CD14-positive monocyte (primary cell): ENCODE results near the gene GPSM1. TPM values are rescaled to one million over a fixed set of nuclear protein-coding genes. Genes with fewer than 3 reads are reported as not detected.
A peak's percentile ranks its signal among the peaks of the same experiment; 100 is the strongest.

Experiments
- DNase-seq, 3 donors: peaks; one replicate each; pipeline ENCODE4 v3.0.0-alpha.2; 2011 to 2022
- H2AFZ ChIP-seq: 2 replicates; pipeline ENCODE4 v1.6.0; 2012; ENCODE audit warnings: mild to moderate bottlenecking, low read depth, low read length, inconsistent platforms; ENCODE audit not compliant: insufficient read depth, poor library complexity, severe bottlenecking
- H3K27ac ChIP-seq, 2 donors: 1 replicate in 1 of 2; 2 replicates in 1 of 2; pipeline ENCODE4 v1.5.1; 2012 to 2013; ENCODE audit warnings: low read length in 2 of 2, control low read depth in 1 of 2, inconsistent platforms in 1 of 2, low read depth in 1 of 2, mild to moderate bottlenecking in 1 of 2
- H3K27me3 ChIP-seq, 2 donors: one replicate each; pipeline versions ENCODE4 v1.6.0 to v1.6.1; 2011 to 2013; ENCODE audit warnings: low read length in 2 of 2; ENCODE audit not compliant: control insufficient read depth in 2 of 2, insufficient read depth in 2 of 2
- H3K36me3 ChIP-seq, 2 donors: replicated peaks in 1 of 2; 1 replicate in 1 of 2; 2 replicates in 1 of 2; pipeline versions ENCODE4 v1.5.1 to v1.6.1; 2012 to 2013; ENCODE audit warnings: low read length in 2 of 2, control low read depth in 1 of 2, inconsistent platforms in 1 of 2, mild to moderate bottlenecking in 1 of 2; ENCODE audit not compliant: insufficient read depth in 2 of 2, control insufficient read depth in 1 of 2
- H3K4me1 ChIP-seq, 2 donors: 1 replicate in 1 of 2; 2 replicates in 1 of 2; pipeline versions ENCODE4 v1.5.1 to v1.6.1; 2012 to 2013; ENCODE audit warnings: low read length in 2 of 2, control low read depth in 1 of 2, inconsistent platforms in 1 of 2, mild to moderate bottlenecking in 1 of 2, moderate library complexity in 1 of 2; ENCODE audit not compliant: insufficient read depth in 2 of 2, control insufficient read depth in 1 of 2
- H3K4me2 ChIP-seq: replicated peaks from 2 replicates; pipeline ENCODE3; 2012; ENCODE audit warnings: low read length, moderate library complexity, mild to moderate bottlenecking; ENCODE audit not compliant: poor library complexity, severe bottlenecking; ENCODE audit errors: extremely low read depth
- H3K4me3 ChIP-seq, 3 experiments: fragments of 200-600 bp in 1 of 3; sonication (generic) in 1 of 3; replicated peaks in 1 of 3; 1 replicate in 2 of 3; 2 replicates in 1 of 3; pipeline ENCODE4 v1.5.1; 2011 to 2013; ENCODE audit warnings: low read length in 3 of 3, mild to moderate bottlenecking in 3 of 3, control low read depth in 2 of 3, low read depth in 2 of 3, inconsistent platforms in 1 of 3, moderate library complexity in 1 of 3
- H3K79me2 ChIP-seq: 2 replicates; pipeline ENCODE4 v1.6.0; 2012; ENCODE audit warnings: mild to moderate bottlenecking, control low read depth, inconsistent platforms, low read length, moderate library complexity; ENCODE audit not compliant: insufficient read depth
- H3K9ac ChIP-seq: 2 replicates; pipeline ENCODE4 v1.6.0; 2017; ENCODE audit warnings: low read length, mild to moderate bottlenecking; ENCODE audit not compliant: insufficient read depth, poor library complexity, severe bottlenecking
- H3K9me3 ChIP-seq, 2 donors: replicated peaks in 1 of 2; 1 replicate in 1 of 2; 2 replicates in 1 of 2; pipeline versions ENCODE4 v1.5.1 to v1.6.1; 2012 to 2013; ENCODE audit warnings: low read length in 2 of 2, control low read depth in 1 of 2; ENCODE audit not compliant: control insufficient read depth in 1 of 2, insufficient read depth in 1 of 2
- H4K20me1 ChIP-seq: 2 replicates; pipeline ENCODE4 v1.6.0; 2012; ENCODE audit warnings: mild to moderate bottlenecking, low read length, control low read depth, moderate library complexity; ENCODE audit not compliant: insufficient read depth
- H3K27ac Mint-ChIP-seq, 7 donors: one replicate each; pipeline ENCODE4 v1.8.0; 2020; ENCODE audit warnings: mild to moderate bottlenecking in 7 of 7, mixed read lengths in 7 of 7, moderate library complexity in 6 of 7, inconsistent platforms in 2 of 7
- H3K27me3 Mint-ChIP-seq, 3 donors: one replicate each; pipeline ENCODE4 v1.8.0; 2021 to 2022; ENCODE audit warnings: low read depth in 3 of 3, mild to moderate bottlenecking in 3 of 3, mixed read lengths in 3 of 3, moderate library complexity in 3 of 3, inconsistent platforms in 1 of 3
- H3K36me3 Mint-ChIP-seq, 2 donors: one replicate each; pipeline ENCODE4 v1.8.0; 2020; ENCODE audit warnings: mixed read lengths in 2 of 2, inconsistent platforms in 1 of 2, mild to moderate bottlenecking in 1 of 2
- H3K4me1 Mint-ChIP-seq: one replicate; pipeline ENCODE4 v1.8.0; 2020; ENCODE audit warnings: mild to moderate bottlenecking, mixed read lengths
- H3K4me3 Mint-ChIP-seq, 2 donors: one replicate each; pipeline ENCODE4 v1.8.0; 2020; ENCODE audit warnings: mild to moderate bottlenecking in 2 of 2, mixed read lengths in 2 of 2, moderate library complexity in 1 of 2
- H3K9me3 Mint-ChIP-seq, 7 donors: one replicate each; pipeline ENCODE4 v1.8.0; 2020 to 2022; ENCODE audit warnings: mixed read lengths in 7 of 7, mild to moderate bottlenecking in 6 of 7, moderate library complexity in 6 of 7, inconsistent platforms in 2 of 7
- CTCF ChIP-seq: fragments of 200-600 bp; IDR thresholded peaks from one replicate; pipeline ENCODE4 v1.8.0; 2022; ENCODE audit warnings: antibody characterized with exemption, mild to moderate bottlenecking
- WGBS: methylation state at CpG from one replicate; pipeline ENCODE4 v1.1.5; 2013; ENCODE audit warnings: missing lambda C conversion rate; ENCODE audit not compliant: insufficient coverage; 5-methylcytosine and 5-hydroxymethylcytosine counted together
- intact Hi-C, 2 donors: fragments of 100-400 bp; cut with micrococcal nuclease; formaldehyde crosslinking; loops; one replicate each; pipeline versions ENCODE4 v1.15.0 to v1.15.1; 2023
- polyA plus RNA-seq, 3 donors: library from polyadenylated mRNA; depleted of rRNA in 1 of 3; unstranded in 2 of 3; stranded (reverse) in 1 of 3; fragments of 300-500 nt in 2 of 3; fragments of >200 nt in 1 of 3; fragmentation: Illumina TruSeq in 2 of 3; gene quantifications; 1 replicate in 2 of 3; 2 replicates in 1 of 3; pipeline ENCODE4 v1.2.3, GENCODE V29; 2012 to 2021

The GPSM1 gene
- polyA plus RNA-seq, 3 donors, result 0.67 to 3.1 (median 0.73) TPM

- H3K4me3 ChIP-seq, result no peak overlapping the region
- peaks cover 49 to 57% of the 10 kb centered on the region in 2 donors for H3K36me3 ChIP-seq
- H3K4me2 ChIP-seq, result no peak overlapping the region
- H3K9me3 Mint-ChIP-seq, result no peaks in the 10 kb centered on the region
- TF ChIP-seq CTCF, result no peak
- H3K9me3 ChIP-seq, result no peaks in the 10 kb centered on the region
- no peaks in the 10 kb centered on the region for H3K27me3 Mint-ChIP-seq
- no peak overlapping the region for H3K4me3 Mint-ChIP-seq
- H3K79me2 ChIP-seq, result peaks cover 25% of the 10 kb centered on the region
- intact Hi-C loops, result no loop called here
- DNase-seq, result no peak
- peaks cover 40% of the 10 kb centered on the region for H4K20me1 ChIP-seq
- H2AFZ ChIP-seq, result no peak overlapping the region
- H3K4me1 Mint-ChIP-seq, result peaks cover 26% of the 10 kb centered on the region
- H3K9ac ChIP-seq, result no peak overlapping the region
- H3K27ac ChIP-seq, result no peak overlapping the region
- H3K36me3 Mint-ChIP-seq, result peaks cover 25 to 52% of the 10 kb centered on the region in 2 donors
- WGBS, result 98% methylated on average over 53 of the region's 54 CpGs
- no peak overlapping the region for H3K27ac Mint-ChIP-seq
- no peaks in the 10 kb centered on the region for H3K27me3 ChIP-seq
- H3K4me1 ChIP-seq, result peaks cover 30 to 41% of the 10 kb centered on the region in 2 donors
Measured at GRCh38 chr9:136370687-136371532, 43.6 kb downstream of the GPSM1 start.

- peaks cover 40% of the 10 kb centered on the region for H4K20me1 ChIP-seq
- Mint-ChIP-seq H3K27me3 (no peaks in the 10 kb centered on the region), H3K9me3 (no peaks in the 10 kb centered on the region), H3K4me3 (no peak overlapping the region), H3K4me1 (peaks cover 21% of the 10 kb centered on the region), H3K36me3 (peaks cover 25 to 50% of the 10 kb centered on the region in 2 donors), H3K27ac (peak overlapping the region in 1 of 7 donors; percentile 58)
- H3K79me2 ChIP-seq, result peaks cover 25% of the 10 kb centered on the region
- H3K36me3 ChIP-seq, result peaks cover 49 to 54% of the 10 kb centered on the region in 2 donors
- H3K4me1 ChIP-seq, result peaks cover 27 to 38% of the 10 kb centered on the region in 2 donors
- no peak overlapping the region for H3K9ac ChIP-seq
- no peak overlapping the region for H2AFZ ChIP-seq
- TF ChIP-seq CTCF, result no peak
- no peaks in the 10 kb centered on the region for H3K27me3 ChIP-seq
- peak overlapping the region in 1 of 2 donors; percentile 75 for H3K27ac ChIP-seq
- no peak overlapping the region for H3K4me3 ChIP-seq
- peak overlapping the region; percentile 98 for H3K4me2 ChIP-seq
- intact Hi-C loops, result no loop called here
- 96% methylated on average over 13 of the region's 13 CpGs for WGBS
- no peak for DNase-seq
- H3K9me3 ChIP-seq, result no peaks in the 10 kb centered on the region
Measured at GRCh38 chr9:136371533-136371880, 44.2 kb downstream of the GPSM1 start.
